GM18909 (cell line): Measurements from ENCODE around the gene GRIA1.
A peak's percentile ranks its signal among the peaks of the same experiment; 100 is the strongest.

ENCODE experiments used
- ATAC-seq: cut with Tn5 transposase; IDR thresholded peaks from one replicate; pipeline ENCODE4 v1.9.1; 2021; ENCODE audit warnings: mild to moderate bottlenecking; ENCODE audit not compliant: unreplicated experiment, poor library complexity

Gene GRIA1

GRCh38 chr5:153491856-153492255, 1.4 kb downstream of the GRIA1 start:
- ATAC-seq = no peak

GRCh38 chr5:153496835-153497234, 6.4 kb downstream of the GRIA1 start:
- peak; percentile 62 for ATAC-seq

- no peak for ATAC-seq
Observed at GRCh38 chr5:153498516-153498915, 8.0 kb downstream of the GRIA1 start.

- no peak for ATAC-seq
Observed at GRCh38 chr5:153500178-153500577, 9.7 kb downstream of the GRIA1 start.

- no peak for ATAC-seq
Observed at GRCh38 chr5:153504726-153505125, 14.3 kb downstream of the GRIA1 start.

DNA sequence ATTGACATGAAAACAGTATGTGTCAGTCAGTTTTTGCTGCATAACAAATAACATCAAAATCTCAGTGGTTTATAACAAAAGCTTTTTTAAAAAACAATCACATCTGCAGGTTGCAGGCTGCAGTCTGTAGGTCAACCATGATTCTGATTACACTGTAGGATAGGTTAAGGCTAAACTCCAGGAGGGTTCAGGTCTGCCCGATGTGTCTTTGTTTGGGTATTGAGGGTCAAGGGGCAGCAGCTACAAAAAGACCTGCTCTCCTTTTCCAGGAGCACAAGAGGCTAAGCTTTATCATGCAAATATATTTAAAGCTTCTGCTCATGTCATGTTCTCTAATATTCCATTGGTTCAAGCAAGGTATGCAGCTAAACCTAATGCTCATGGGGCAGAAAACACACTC, 18.2 kb downstream of the GRIA1 start:
- no peak for ATAC-seq

DNA sequence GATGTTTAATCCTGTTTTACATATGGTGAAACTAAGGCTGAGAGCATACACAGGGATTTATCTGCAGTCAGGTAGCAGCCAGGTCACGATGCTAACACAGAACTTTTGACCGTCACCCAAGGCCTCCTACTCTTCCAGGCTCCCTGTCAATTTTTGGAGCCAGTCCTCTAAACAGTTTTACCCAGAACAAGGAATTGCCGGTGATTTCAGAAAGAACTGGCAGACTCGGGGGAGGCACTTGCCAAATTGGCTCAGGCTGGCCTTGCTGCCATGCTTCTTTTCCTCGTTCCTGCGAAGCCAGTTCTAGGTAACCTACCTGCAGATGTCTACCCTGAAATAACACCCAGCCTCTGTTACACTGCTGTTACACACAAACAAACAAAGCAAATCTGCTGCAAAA, 21.2 kb downstream of the GRIA1 start:
- no peak for ATAC-seq

- no peak for ATAC-seq
Observed at GRCh38 chr5:153513156-153513555, 22.7 kb downstream of the GRIA1 start.

DNA sequence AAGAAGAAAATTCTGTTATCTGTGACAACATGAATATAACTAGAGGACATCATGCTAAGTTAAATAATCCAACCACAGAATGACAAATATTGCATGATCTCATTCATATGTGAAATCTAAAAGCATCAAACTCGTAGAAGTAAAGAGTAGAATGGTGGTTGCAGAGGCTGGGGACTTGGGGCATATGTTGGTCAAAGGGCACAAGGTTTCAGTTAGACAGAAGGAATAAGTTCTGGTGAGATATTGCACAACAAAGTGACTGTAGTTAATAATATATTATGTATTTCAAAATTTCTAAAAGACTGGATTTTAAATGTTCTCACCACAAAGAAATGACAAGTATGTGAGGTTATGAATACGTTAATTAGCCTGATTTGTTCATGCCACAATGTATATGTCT, 24.8 kb downstream of the GRIA1 start:
- no peak for ATAC-seq

DNA sequence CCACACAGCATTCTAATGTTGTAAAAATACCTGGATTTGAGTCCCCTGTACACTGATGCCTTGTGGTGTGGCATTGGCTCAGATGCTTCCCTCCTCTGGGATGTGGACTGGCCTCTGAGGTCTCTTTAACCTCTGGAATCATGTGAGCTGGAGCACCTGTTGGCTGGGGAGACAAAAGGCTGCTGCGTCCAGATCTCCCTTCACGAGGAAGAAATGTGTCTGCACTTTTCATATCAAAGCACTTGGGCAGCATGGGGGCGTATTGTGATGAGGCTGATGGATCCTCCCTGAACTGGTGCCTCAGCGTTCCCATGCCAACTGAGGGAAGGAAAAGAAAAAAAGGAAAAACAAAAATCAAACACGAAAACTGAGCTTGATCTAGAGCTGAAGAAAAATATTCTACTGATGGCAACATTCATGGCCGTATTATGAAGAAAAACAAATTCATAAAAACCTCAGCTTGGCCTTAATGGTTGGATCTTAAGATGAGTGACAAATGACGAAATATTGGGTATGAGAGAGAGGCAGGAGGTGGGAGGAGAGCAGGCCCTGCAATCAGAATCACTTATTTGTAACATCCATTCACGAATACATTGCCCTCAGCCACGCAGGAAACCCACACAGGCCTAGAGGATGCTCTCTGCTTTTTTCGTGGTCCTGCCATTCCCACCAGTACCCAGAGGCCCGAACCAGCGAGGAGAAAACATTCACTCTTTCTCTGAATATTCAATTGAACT, 26.2 kb downstream of the GRIA1 start:
- ATAC-seq = no peak

GRCh38 chr5:153517241-153517611, 26.8 kb downstream of the GRIA1 start:
- ATAC-seq = no peak

DNA sequence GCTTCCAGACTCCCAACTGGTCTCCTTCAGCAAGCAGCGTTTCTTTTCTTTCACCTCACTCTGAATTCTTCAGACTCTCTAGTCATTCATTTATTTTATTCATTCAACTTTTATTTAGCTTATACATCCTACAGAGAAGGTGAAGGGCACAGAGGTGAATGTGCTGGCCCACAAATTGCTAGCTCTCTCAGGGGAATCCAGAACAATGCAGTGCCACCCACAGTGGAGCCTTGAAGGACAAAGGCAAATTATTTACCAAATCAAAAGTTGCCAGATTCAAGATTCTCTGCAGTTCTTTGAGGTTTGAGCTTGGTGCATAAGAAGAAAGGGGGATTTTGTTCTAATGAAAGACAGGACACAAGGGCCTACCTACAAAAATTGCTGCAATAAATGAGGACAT, 29.7 kb downstream of the GRIA1 start:
- no peak for ATAC-seq

GRCh38 chr5:153520952-153521351, 30.5 kb downstream of the GRIA1 start:
- no peak for ATAC-seq

DNA sequence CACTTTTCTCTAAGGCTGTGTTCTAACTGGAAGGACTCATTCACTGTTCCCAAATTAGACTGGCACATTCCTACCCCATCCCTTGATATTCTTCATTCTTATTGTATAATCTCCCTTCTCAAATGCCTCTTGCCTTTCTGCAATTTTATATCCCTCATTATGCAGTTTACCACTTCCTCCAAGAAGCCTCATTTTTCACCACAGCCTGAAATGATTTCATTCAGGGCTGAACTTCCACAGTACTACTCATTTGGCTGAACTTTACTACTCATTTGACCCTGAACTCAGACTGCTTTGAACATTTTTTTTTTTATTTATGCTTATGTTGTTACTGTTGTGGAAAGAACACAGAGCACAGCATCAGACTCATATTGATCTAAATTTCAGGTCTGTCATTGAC, 32.7 kb downstream of the GRIA1 start:
- ATAC-seq = no peak

GRCh38 chr5:153523831-153524230, 33.4 kb downstream of the GRIA1 start:
- no peak for ATAC-seq

DNA sequence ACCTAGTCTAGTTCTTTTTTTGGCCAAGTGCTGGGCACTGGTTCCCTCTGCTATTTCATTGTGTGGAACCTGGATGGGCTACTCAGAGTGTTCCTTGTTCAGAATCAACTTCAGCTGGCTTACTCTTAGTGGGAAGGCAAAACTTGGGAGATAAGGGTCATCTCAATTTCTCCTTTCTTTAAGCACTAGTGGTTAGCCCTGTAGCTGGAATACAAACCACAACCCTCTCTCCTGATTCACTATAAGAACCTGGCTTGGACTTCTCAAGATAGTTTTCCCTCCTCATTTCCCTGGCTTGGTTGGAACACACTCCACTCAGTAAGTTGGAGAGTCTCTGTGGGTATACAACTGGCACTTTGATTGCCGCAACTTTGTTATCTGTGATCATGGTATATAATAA, 35.1 kb downstream of the GRIA1 start:
- ATAC-seq = no peak

DNA sequence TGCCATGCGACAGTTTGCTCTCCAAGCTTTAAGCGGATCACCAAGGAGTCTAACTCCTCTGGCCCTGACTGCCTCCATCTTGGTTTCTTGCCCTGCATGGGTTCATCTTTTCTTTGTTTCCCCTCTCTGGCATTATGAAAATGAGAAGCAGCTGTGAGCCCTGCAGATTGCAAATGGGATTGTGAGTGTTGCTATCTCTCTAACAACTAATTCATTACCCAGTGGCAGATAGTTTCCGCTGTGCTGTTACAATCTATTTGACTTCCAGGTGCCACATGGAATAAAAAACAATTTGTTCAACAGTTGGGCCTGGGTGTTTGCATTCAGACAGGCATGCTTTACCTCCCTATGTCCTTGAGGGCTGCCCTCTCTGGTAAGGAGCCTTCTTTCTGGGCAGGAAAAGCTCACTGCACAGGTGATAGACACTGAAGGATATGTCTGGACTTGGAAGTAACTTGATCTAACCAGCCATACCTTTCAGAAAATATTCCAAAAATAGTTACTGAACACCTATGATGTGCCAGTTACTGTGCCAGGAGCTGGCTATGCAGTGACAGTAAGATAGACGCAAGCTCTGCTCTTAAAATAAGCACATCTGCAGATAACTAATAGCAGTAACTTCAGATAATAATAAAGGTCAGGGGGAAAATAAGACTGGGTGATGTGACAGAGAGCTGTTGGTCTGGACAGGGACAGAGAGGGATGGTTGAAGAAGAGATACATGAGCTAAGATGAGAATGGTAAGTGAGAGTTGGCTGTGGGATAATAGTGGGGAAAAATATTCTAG, 40.1 kb downstream of the GRIA1 start:
- ATAC-seq = no peak

GRCh38 chr5:153533546-153533945, 43.1 kb downstream of the GRIA1 start:
- no peak for ATAC-seq

DNA sequence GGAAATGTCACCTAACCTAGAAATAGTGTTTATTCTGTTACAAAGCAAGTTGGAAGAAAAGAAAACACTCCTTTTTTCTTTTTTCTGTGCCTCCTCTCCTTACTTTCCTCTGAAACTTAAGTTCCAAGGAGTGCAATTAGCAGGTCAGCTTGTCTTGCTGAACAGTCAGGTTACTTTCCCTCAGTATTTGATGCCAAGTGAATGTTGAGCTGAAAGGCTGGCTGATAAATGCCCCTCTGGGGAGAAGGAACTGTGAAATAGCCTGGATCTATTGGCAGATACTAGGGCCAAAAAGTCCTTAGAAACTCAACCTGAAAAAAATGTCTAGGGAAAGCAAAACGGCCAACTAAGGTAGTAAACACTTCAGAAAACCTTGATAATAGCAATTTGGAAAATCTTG, 43.6 kb downstream of the GRIA1 start:
- no peak for ATAC-seq

DNA sequence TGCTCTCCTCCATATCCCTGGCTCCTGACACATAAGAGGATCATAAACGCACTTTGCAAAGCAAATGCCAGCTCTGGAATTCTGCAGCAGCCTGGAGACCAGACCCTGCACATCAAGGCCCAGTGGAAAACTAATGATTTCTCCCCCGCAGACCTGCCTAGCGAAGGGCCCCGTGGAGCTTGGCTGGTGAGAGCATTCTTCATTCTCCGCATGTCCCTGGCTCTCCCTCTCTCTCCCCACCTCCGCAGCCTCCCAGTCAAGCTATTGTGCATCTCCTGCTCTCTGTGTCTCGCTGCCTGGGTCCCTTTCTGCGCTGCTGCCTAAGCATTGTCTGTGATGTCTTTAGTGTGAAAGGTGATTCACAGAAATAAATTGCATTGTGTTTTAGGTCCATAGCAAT, 46.7 kb downstream of the GRIA1 start:
- no peak for ATAC-seq

DNA sequence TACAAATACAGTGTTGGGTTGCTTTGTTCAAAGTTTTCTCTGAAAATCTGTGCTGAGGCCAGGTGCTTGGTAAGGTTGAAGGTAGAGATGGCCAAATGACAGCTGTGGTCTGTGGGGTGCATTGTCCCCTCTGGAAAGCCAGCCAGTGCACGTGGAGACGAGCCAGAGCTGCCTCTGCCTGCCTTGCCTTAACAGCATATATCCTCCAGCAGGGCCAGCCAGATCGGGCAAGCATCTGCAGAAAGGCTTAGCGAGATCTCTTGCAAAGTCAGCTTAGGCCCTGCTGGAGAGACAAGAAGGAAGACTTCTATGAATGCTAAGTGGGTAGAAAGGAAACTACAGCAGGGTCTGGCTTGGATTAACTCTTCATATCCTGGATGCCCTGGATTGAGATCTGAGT, 49.5 kb downstream of the GRIA1 start:
- ATAC-seq = no peak

GRCh38 chr5:153542536-153542935, 52.1 kb downstream of the GRIA1 start:
- ATAC-seq = no peak
